A673 (cell line): Measurements from ENCODE around the gene IPO5.

Experiments used
- CTCF ChIP-seq: fragments of 300-800, 200-600 bp; sonication (generic); conservative IDR thresholded peaks from 2 replicates; pipeline ENCODE4 v1.5.1; 2017; ENCODE audit warnings: low read depth, mild to moderate bottlenecking, antibody characterized with exemption, low read length, moderate library complexity, mixed read lengths
- EZH2 ChIP-seq: fragments of 200-600 bp; sonication (generic); IDR thresholded peaks from 2 replicates; pipeline ENCODE4 v1.6.1; 2017; ENCODE audit warnings: borderline replicate concordance, low read depth, mild to moderate bottlenecking, mixed read lengths, antibody characterized with exemption, low read length; ENCODE audit not compliant: poor library complexity, severe bottlenecking

GRCh38 chr13:98069985-98070384 lies 116.5 kb downstream of the IPO5 start:
- TF ChIP-seq CTCF, result no peak
- TF ChIP-seq EZH2, result no peak
